Measurements from ENCODE around the gene KDM4D.
"Not testable (repeated sequence)": the region's sequence is repeated elsewhere in the genome, so short reads cannot be mapped to it uniquely, and the experiment has no call there.

KDM4D gene

DNA sequence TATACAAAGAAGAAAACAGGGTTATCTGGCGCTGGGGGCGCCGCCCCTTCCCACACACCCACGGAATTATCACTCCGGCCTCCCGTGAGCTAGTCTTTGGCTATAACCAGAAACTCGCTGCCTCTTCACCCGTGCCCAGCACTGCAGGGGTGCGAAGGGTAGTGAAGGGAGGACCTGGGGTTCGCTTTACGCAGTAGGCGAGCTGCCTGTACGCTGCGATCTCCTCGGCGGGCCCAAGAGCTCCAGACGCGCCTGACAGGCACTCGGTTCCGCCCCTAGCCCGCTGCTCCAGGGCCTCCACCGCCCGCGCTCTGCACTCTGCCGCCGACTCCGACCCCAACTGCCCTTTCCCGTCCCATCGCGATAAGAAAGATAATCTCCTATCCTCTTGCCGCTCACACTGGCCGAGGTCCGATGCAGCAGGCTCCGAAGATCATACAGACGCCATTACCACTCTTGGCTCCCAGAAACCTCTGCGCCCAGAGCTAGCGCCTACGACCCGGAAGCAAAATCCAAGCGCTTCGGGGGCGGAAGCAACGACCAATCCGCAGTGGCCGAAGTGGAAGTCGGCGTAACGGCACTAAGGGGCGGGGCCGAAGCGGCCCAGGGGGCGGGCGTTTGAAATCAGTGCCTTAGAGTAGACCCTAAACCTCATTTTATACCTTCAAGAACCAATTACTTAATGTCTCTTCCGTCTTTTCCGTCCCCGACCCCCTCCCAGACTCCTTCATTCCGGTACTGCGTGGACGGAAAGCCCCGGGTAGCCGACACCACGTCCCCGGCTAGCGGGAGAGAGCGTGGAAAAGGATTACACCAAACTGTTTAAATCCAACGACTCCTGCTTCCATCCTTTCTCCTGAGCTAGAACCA is at the start of gene KDM4D, which contains the start of gene CWC15:
Gene KDM4D (plus strand): TSS at position 611 of the 870 bp plus-strand sequence. CDS start 23,664 bp downstream, outside the sequence.
Gene CWC15 (minus strand): TSS at position 458 of the 870 bp plus-strand sequence. CDS start 1,371 bp downstream, outside the sequence.
- DNase-seq (ENCODE audit: low spot score in 2 of 2): peak; percentile 83 to 94
- Mint-ChIP-seq H3K27ac (peak within 1 kb of the TSS; percentile 90), H3K36me3 (peaks cover 46% of the 10 kb centered on the region)

GRCh38 chr11:94924171-94924572 is 49.3 kb upstream of the KDM4D start:
- DNase-seq (ENCODE audit: low spot score in 2 of 2): no peak
- Mint-ChIP-seq H3K36me3 (no peaks in the 10 kb centered on the region), H3K27ac (peak overlapping the region; percentile 73), H3K9me3 (no peaks in the 10 kb centered on the region), H3K4me1 (peaks cover 27% of the 10 kb centered on the region), H3K4me3 (peak overlapping the region; percentile 0)
- ATAC-seq: peak; percentile 27

More for the DNA sequence above, at the start of gene KDM4D, which contains the start of gene CWC15:
- Mint-ChIP-seq H3K4me3 (peak within 1 kb of the TSS; percentile 82), H3K4me1 (peaks cover 12% of the 10 kb centered on the region), H3K9me3 (peaks cover 4% of the 10 kb centered on the region)
- peak; percentile 100 for ATAC-seq

DNA sequence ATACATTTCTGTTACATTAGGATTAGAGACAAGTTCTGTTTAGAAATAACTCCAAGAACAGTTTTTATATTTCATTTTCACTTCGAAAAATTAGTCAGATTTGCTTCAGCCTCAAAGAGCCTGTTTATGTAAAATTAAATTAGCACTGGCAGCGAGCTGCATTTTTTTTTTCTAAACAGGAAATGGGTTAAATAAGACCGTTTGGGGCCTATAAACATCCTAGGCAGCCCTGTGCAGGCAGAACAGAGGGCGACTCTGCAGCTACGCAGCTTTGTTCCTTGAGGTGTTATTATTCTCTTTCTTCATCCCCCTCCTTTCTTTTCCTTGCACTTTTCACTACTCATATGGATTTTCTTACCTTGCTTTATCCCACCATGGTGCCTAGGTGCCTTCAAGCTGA is 48.9 kb upstream of the KDM4D start:
- Mint-ChIP-seq H3K4me3 (peak overlapping the region; percentile 0), H3K4me1 (peaks cover 27% of the 10 kb centered on the region), H3K27ac (peak overlapping the region; percentile 73), H3K36me3 (no peaks in the 10 kb centered on the region), H3K9me3 (no peaks in the 10 kb centered on the region)
- ATAC-seq (peak; percentile 63), DNase-seq (ENCODE audit: low spot score in 2 of 2) (no peak)

GRCh38 chr11:94925422-94926270 is 47.9 kb upstream of the KDM4D start:
- no peak for ATAC-seq
- Mint-ChIP-seq H3K4me3 (no peak overlapping the region), H3K36me3 (no peaks in the 10 kb centered on the region)

GRCh38 chr11:94926271-94926625 is 47.3 kb upstream of the KDM4D start:
- no peak for DNase-seq (ENCODE audit: low spot score in 2 of 2)
- no peaks in the 10 kb centered on the region for H3K9me3 Mint-ChIP-seq
- H3K4me1 Mint-ChIP-seq: peaks cover 27% of the 10 kb centered on the region
- no peaks in the 10 kb centered on the region for H3K36me3 Mint-ChIP-seq
- H3K27ac Mint-ChIP-seq: peak overlapping the region; percentile 73
- H3K4me3 Mint-ChIP-seq: no peak overlapping the region
- ATAC-seq: no peak

More at GRCh38 chr11:94925422-94926270, 47.9 kb upstream of the KDM4D start:
- Mint-ChIP-seq H3K27ac (peak overlapping the region; percentile 73), H3K9me3 (no peaks in the 10 kb centered on the region), H3K4me1 (peaks cover 27% of the 10 kb centered on the region)
- DNase-seq (ENCODE audit: low spot score in 2 of 2): no peak

DNA sequence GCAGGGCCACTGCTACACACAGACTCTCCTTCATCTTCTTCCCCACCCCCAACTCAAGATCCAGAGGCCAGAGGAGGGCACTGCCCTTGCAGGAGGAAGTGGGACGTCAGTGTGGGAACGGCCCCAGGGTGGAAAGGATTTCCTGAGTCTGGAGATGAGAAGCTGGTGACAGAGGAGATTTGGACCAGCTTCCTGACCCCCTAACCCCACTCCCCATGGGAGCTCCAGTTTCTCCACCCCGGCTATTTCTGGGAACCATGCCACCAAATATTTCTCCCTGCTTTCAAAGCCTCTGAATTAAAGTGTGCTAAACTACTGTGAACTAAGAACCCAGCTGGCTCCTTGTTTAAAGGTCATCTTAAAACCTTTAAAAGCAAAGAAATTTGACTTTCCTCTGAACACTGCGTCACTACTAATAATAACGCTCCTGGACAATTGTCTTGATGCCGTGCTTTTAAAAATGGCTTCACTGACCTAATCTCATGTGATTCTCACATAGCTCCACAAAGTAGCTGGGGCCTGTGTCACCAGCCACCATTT is 46.7 kb upstream of the KDM4D start:
- Mint-ChIP-seq H3K36me3 (no peaks in the 10 kb centered on the region), H3K4me1 (peaks cover 27% of the 10 kb centered on the region), H3K9me3 (no peaks in the 10 kb centered on the region), H3K27ac (no peak overlapping the region), H3K4me3 (no peak overlapping the region)
- DNase-seq (ENCODE audit: low spot score in 2 of 2) (no peak), ATAC-seq (no peak)

GRCh38 chr11:94928117-94928990 is 45.2 kb upstream of the KDM4D start:
- peaks cover 2% of the 10 kb centered on the region for H3K9me3 Mint-ChIP-seq
- H3K36me3 Mint-ChIP-seq: no peaks in the 10 kb centered on the region
- H3K4me3 Mint-ChIP-seq: no peak overlapping the region
- ATAC-seq (no peak), DNase-seq (ENCODE audit: low spot score in 2 of 2) (no peak)
- no peak overlapping the region for H3K27ac Mint-ChIP-seq
- H3K4me1 Mint-ChIP-seq: peaks cover 27% of the 10 kb centered on the region

- DNase-seq (ENCODE audit: low spot score in 2 of 2); H3K4me1 Mint-ChIP-seq; ATAC-seq; H3K27ac Mint-ChIP-seq; H3K9me3 Mint-ChIP-seq; H3K4me3 Mint-ChIP-seq; H3K36me3 Mint-ChIP-seq: not testable (repeated sequence)
Measured at GRCh38 chr11:94932072-94932471, 41.4 kb upstream of the KDM4D start.

- no peak for ATAC-seq
Measured at GRCh38 chr11:94932503-94932902, 41.0 kb upstream of the KDM4D start.

DNA sequence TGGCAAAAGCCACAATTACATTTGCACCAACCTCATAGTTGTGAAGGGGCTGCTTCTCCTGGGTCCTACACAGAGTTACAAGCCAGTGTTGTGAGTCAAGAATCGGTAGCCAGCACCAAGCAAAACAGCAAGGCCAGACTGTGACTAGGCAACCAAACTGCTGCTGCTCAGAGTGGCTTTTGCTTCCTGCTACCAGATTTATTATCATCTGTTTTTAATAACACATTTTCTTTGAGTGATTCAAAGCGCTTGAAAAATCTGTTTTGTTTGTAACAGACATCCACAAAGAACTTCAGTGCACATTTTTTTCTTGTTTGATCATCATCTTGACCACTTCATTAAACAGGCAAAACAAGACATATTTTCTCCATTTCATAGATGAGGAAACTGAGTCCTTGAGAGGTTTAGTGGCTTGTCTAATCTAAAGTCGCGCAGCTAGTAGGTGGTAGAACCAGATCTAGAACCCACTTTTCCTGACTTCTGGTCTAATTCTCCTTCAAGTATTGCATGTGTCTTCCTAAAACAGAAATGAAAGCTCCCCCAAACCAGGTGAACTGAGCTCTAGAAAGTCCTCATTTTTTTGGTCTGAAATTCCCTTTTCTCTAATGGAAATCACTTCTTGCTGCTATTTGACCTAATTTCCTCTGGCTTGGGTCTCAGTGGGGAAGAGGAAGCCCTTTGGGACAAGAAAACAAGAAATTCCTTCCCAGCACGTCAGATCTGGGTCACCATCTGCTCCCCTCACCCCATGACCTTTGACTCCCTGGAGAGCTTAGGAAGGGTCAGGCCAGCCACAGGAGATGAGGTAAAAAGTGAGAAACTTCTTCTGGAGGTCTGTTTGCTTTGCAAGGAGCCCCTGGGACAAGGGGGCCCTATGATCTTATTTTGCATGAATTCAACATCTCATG is 40.0 kb upstream of the KDM4D start:
- no peaks in the 10 kb centered on the region for H3K4me1 Mint-ChIP-seq
- no peak overlapping the region for H3K27ac Mint-ChIP-seq
- H3K9me3 Mint-ChIP-seq: peaks cover 2% of the 10 kb centered on the region
- DNase-seq (ENCODE audit: low spot score in 2 of 2) (no peak), ATAC-seq (no peak)
- H3K36me3 Mint-ChIP-seq: no peaks in the 10 kb centered on the region
- no peak overlapping the region for H3K4me3 Mint-ChIP-seq

More at GRCh38 chr11:94932503-94932902, 41.0 kb upstream of the KDM4D start:
- H3K4me1 Mint-ChIP-seq: no peaks in the 10 kb centered on the region
- H3K36me3 Mint-ChIP-seq: no peaks in the 10 kb centered on the region
- no peak for DNase-seq (ENCODE audit: low spot score in 2 of 2)
- H3K27ac Mint-ChIP-seq: no peak overlapping the region
- peaks cover 2% of the 10 kb centered on the region for H3K9me3 Mint-ChIP-seq
- H3K4me3 Mint-ChIP-seq: no peak overlapping the region

DNA sequence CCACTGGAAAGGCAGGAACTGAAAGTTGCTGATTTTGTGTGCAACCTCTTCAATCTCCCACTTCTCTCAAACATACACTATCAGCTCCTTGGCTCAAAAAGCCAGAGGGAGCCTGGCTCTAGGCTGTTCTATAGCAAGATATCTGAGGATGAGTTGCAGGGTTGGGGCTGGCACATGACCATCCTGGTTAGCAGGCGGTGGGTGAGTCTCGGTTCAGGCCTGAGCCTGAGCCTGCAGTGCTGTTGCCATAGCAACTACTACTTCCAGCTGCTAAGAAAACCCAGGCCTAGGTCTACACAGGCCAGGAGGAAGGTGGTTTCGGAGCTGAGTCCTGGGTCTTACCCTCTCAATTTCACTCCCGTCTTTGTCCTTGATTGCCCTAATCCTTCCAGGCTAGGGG is 39.1 kb upstream of the KDM4D start:
- Mint-ChIP-seq H3K4me1 (no peaks in the 10 kb centered on the region), H3K9me3 (peaks cover 2% of the 10 kb centered on the region), H3K36me3 (no peaks in the 10 kb centered on the region), H3K4me3 (no peak overlapping the region), H3K27ac (no peak overlapping the region)
- DNase-seq (ENCODE audit: low spot score in 2 of 2) (no peak), ATAC-seq (no peak)

DNA sequence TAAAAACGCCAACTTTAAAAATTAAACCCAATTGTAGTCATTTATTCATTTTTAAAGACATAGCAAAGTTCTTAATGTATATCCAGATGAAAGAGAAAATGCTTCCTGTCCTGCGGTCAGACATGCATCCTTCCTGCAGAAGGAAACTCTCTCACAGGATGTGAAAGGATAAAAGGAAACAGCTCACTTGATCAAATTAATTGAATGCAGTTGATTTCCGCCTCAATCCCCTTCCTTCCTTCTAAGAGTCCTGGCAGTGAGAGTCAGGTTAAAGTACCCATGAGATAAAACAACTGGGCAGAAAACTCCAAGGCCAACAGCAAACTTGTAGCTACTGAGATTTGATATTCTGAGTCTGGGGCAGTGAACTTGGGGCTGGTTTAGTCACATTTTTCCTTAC is 38.7 kb upstream of the KDM4D start:
- peaks cover 2% of the 10 kb centered on the region for H3K9me3 Mint-ChIP-seq
- ATAC-seq: no peak
- no peak for DNase-seq (ENCODE audit: low spot score in 2 of 2)
- H3K27ac Mint-ChIP-seq: no peak overlapping the region
- H3K36me3 Mint-ChIP-seq: no peaks in the 10 kb centered on the region
- no peak overlapping the region for H3K4me3 Mint-ChIP-seq
- H3K4me1 Mint-ChIP-seq: no peaks in the 10 kb centered on the region

DNA sequence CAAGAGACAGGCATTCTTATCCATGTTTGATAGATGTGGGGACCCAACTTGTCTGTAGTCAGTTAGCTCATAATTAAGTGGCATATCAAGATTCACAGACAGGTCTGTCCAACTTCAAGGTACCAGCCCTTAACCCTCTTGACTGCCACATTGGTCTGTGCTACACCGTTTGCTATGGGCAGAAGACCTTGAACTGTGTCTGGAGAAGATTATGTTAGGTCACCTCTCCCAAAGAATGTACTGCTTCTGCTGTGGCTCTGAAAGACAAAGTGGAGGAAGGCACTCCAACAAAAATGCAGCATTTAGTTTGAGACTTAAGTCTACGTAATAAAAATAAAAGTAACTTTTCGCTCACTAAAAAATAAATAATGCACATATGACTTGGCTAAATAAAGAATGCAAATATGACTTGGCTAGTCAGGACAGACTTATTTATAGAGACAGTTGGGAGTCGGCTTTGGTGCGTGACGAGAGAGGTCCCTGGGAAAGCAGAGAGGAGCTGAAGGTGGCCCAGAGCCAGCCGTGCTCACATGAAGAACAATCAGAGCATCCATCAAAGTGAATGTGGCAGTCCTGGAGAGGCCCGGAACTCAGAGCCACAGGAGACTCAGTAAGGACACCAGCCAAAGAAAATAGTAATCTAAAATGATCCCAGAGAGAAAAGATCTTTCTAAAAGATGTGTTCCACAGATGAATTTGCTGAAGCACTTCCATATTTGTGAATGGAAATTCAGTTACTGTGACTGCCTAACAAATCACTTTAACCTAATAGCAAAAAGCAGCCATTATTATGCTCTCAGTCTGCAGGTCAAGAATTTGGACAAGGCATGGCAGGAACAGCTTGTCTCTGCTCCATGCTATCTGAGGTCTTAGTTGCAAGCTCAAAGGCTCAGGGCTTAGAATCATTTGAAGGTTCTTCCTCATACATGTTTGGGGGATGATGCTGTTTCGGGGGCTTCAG is 35.1 kb upstream of the KDM4D start:
- H3K9me3 Mint-ChIP-seq: no peaks in the 10 kb centered on the region
- ATAC-seq (no peak), DNase-seq (ENCODE audit: low spot score in 2 of 2) (no peak)
- no peaks in the 10 kb centered on the region for H3K4me1 Mint-ChIP-seq
- no peak overlapping the region for H3K4me3 Mint-ChIP-seq
- H3K36me3 Mint-ChIP-seq: no peaks in the 10 kb centered on the region
- no peak overlapping the region for H3K27ac Mint-ChIP-seq

All from stimulated activated effector memory CD8-positive, alpha-beta T cell treated with anti-CD3 and anti-CD28 coated beads, Interleukin-12 subunit alpha, Interleukin-12 subunit beta, amount 100 ng/mL, for 72 hours (primary cell).